ENCODE results near the gene IDE.

Gene IDE

DNA sequence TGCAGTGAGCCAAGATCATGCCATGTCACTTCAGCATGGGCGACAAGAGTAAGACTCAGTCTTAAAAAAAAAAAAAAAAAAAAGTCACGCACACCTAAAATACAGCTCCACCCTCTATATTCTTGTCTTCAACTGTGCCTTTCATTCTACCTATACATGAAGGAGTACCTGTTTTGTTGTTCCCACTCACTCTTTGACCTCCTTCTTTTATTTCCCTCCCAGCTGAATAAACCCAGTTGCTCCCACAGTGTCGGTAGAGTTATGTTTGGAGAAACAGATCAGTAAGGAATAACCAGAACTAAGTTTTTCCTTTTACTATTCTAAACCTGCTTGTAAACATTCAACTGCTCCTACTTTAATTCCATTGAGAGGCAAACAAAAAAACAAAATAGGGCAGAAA, 50.3 kb downstream of the IDE start:
- Histone ChIP-seq H3K4me3 (ENCODE audit: low read depth in 1 of 2, low read length in 2 of 2) (no peak overlapping the region), H3K27ac (ENCODE audit: low read depth, low read length) (no peak overlapping the region), H3K9ac (ENCODE audit: low read length) (no peak overlapping the region), H3K36me3 (ENCODE audit: insufficient read depth, low read length) (peaks cover 4% of the 10 kb centered on the region), H3K27me3 (ENCODE audit: control insufficient read depth in 1 of 2, insufficient read depth in 2 of 2, low read length in 2 of 2) (no peaks in the 10 kb centered on the region), H3K4me1 (ENCODE audit: insufficient read depth, low read length) (no peaks in the 10 kb centered on the region), H3K9me3 (ENCODE audit: low read length) (no peaks in the 10 kb centered on the region)

DNA sequence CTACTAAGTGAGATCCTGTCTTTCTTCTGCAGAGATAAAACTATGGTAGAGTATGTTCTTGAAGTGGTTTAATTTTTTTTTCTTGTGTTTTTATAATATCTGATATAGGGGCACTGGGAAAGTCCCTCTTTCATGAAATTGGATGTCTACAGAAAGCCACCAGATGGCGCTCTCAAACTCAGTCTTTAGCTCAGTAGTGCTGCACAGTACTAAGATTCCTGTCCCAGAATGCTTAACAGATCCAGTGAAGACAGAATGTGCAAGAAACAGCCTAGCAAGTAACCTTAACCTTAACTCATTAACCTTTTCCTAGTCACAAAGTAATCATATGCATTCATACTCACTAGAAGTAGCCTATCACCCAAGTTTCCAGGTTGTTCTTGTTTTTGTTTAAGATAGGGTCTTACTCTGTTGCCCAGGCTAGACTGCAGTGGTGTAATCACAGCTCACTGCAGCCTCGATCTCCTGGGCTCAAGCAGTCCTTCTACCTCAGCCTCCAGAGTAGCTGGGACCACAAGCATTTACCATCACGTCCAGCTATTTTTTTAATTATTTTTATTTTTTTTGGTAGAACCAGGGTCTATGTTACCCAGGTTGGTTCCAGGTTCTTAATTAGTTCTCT, 56.7 kb downstream of the IDE start:
- no peak overlapping the region for H3K9ac ChIP-seq (ENCODE audit: low read length)

DNA sequence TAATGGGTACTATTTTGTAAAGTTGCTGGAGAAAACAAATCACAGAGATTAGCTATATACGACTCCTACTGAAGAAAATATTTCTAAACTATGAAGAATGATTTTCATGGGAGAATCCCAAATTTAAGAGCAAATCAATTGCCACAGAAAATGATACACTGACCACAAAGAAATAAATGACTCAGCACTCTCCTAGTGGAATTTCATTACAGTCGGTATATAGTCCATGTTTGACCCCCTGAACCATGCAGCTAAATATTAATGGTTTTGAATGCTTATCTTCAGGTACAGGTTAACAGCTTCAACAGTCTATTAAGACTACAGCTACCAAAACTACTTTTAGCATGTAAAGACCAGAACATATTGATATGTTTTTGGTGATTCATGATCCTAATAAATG, 65.0 kb downstream of the IDE start:
- Histone ChIP-seq H3K27ac (ENCODE audit: low read depth, low read length) (no peak overlapping the region), H3K9ac (ENCODE audit: low read length) (no peak overlapping the region), H3K9me3 (ENCODE audit: low read length) (no peaks in the 10 kb centered on the region), H3K4me1 (ENCODE audit: insufficient read depth, low read length) (no peaks in the 10 kb centered on the region), H3K36me3 (ENCODE audit: insufficient read depth, low read length) (peaks cover 16% of the 10 kb centered on the region), H3K27me3 (ENCODE audit: control insufficient read depth in 1 of 2, insufficient read depth in 2 of 2, low read length in 2 of 2) (no peaks in the 10 kb centered on the region), H3K4me3 (ENCODE audit: low read depth in 1 of 2, low read length in 2 of 2) (no peak overlapping the region)

More for the DNA sequence above, 56.7 kb downstream of the IDE start:
- Histone ChIP-seq H3K27ac (ENCODE audit: low read depth, low read length) (no peak overlapping the region), H3K4me3 (ENCODE audit: low read depth in 1 of 2, low read length in 2 of 2) (no peak overlapping the region), H3K36me3 (ENCODE audit: insufficient read depth, low read length) (no peaks in the 10 kb centered on the region), H3K27me3 (ENCODE audit: control insufficient read depth in 1 of 2, insufficient read depth in 2 of 2, low read length in 2 of 2) (no peaks in the 10 kb centered on the region), H3K9me3 (ENCODE audit: low read length) (no peaks in the 10 kb centered on the region), H3K4me1 (ENCODE audit: insufficient read depth, low read length) (no peaks in the 10 kb centered on the region)

DNA sequence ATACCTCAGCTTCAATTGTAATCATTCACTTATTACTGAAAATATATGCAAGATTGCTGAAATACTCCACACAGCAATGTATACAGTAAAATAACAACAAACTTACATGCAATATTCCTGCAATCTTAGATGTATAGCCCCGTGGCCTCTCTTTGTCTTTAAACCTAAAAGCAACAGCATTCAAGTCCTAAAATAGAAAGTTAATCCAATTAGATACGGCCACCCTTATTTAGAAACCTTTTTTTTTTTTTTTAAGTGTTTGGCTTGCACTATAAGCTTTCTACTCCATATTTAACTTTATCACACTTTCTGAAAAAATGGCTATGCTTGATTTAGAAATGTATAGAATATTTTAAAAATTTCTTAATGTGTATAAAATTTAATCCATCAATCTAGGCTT, 67.6 kb downstream of the IDE start:
- no peak overlapping the region for H3K27ac ChIP-seq (ENCODE audit: low read depth, low read length)
- no peaks in the 10 kb centered on the region for H3K27me3 ChIP-seq (ENCODE audit: control insufficient read depth in 1 of 2, insufficient read depth in 2 of 2, low read length in 2 of 2)
- no peaks in the 10 kb centered on the region for H3K9me3 ChIP-seq (ENCODE audit: low read length)
- H3K4me1 ChIP-seq (ENCODE audit: insufficient read depth, low read length): no peaks in the 10 kb centered on the region
- H3K36me3 ChIP-seq (ENCODE audit: insufficient read depth, low read length): peaks cover 16% of the 10 kb centered on the region
- no peak overlapping the region for H3K9ac ChIP-seq (ENCODE audit: low read length)
- H3K4me3 ChIP-seq (ENCODE audit: low read depth in 1 of 2, low read length in 2 of 2): no peak overlapping the region

DNA sequence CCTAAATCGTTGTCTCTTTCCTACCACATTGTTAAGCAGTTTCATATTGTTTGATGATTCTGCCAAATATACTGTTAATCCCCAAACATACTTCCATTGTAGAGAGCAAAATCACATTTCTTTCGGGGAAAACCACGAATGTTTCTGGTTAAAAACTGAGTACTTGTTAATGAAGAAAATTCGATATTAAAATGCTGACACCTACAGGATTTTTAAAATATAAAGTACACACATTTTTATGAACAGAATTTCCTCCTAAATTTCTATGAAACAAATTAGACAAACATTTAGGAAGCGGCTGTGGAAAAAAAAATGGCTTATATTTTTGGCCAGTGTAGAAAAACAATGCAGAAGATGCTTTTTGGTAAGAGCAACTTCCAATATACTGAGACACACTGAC, 68.8 kb downstream of the IDE start:
- H3K27me3 ChIP-seq (ENCODE audit: control insufficient read depth in 1 of 2, insufficient read depth in 2 of 2, low read length in 2 of 2): no peaks in the 10 kb centered on the region
- no peak overlapping the region for H3K27ac ChIP-seq (ENCODE audit: low read depth, low read length)
- no peaks in the 10 kb centered on the region for H3K4me1 ChIP-seq (ENCODE audit: insufficient read depth, low read length)
- H3K4me3 ChIP-seq (ENCODE audit: low read depth in 1 of 2, low read length in 2 of 2): no peak overlapping the region
- H3K36me3 ChIP-seq (ENCODE audit: insufficient read depth, low read length): peaks cover 16% of the 10 kb centered on the region
- no peaks in the 10 kb centered on the region for H3K9me3 ChIP-seq (ENCODE audit: low read length)
- no peak overlapping the region for H3K9ac ChIP-seq (ENCODE audit: low read length)

DNA sequence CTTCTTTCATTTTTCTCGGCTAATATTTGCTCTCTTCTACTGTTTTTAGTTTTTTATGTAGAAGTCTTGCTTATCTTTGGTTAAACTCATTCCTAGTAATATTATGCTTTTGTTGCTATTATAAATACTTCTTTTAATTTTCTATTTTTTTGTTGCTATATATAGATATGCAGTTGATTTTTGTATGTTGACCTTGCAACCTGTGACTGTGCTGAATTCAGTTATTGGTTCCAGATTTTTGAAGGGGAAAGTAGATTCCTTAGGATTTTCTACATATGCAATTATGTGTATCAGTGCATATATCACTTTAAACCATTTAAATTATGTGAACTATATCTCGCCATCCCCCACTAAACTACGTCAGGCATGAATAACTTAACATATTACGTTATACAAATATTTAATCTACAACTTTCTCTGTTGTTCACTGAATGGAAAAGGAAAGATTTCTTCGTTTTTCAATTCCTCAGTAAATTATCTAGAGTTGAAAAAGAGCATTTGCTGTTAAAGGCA, 71.5 kb downstream of the IDE start:
- H3K9me3 ChIP-seq (ENCODE audit: low read length): no peaks in the 10 kb centered on the region
- H3K9ac ChIP-seq (ENCODE audit: low read length): no peak overlapping the region
- H3K36me3 ChIP-seq (ENCODE audit: insufficient read depth, low read length): peaks cover 18% of the 10 kb centered on the region
- no peaks in the 10 kb centered on the region for H3K27me3 ChIP-seq (ENCODE audit: control insufficient read depth in 1 of 2, insufficient read depth in 2 of 2, low read length in 2 of 2)
- no peak overlapping the region for H3K27ac ChIP-seq (ENCODE audit: low read depth, low read length)
- no peak overlapping the region for H3K4me3 ChIP-seq (ENCODE audit: low read depth in 1 of 2, low read length in 2 of 2)
- no peaks in the 10 kb centered on the region for H3K4me1 ChIP-seq (ENCODE audit: insufficient read depth, low read length)

DNA sequence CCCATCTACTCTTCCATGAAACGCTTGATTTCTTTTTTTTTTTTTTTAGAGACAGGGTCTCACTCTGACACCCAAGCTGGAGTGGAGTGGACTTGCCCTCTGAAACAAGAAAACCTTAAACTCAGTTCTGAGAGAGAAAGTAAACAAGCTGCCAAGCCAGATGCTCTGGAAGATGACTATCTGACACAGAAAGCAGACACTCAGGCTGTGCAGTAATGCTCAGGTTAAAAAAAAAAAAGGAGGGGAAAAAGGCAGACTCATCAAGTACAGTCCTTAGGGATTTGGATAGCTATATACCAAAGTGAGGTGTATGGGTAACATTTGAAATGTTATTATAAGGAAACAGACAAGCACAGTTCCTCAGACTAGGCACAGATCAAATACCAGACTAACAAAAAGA, 80.5 kb downstream of the IDE start:
- no peaks in the 10 kb centered on the region for H3K4me1 ChIP-seq (ENCODE audit: insufficient read depth, low read length)
- H3K36me3 ChIP-seq (ENCODE audit: insufficient read depth, low read length): peaks cover 31% of the 10 kb centered on the region
- H3K27ac ChIP-seq (ENCODE audit: low read depth, low read length): no peak overlapping the region
- no peak overlapping the region for H3K4me3 ChIP-seq (ENCODE audit: low read depth in 1 of 2, low read length in 2 of 2)
- no peaks in the 10 kb centered on the region for H3K27me3 ChIP-seq (ENCODE audit: control insufficient read depth in 1 of 2, insufficient read depth in 2 of 2, low read length in 2 of 2)
- no peaks in the 10 kb centered on the region for H3K9me3 ChIP-seq (ENCODE audit: low read length)
- H3K9ac ChIP-seq (ENCODE audit: low read length): no peak overlapping the region

DNA sequence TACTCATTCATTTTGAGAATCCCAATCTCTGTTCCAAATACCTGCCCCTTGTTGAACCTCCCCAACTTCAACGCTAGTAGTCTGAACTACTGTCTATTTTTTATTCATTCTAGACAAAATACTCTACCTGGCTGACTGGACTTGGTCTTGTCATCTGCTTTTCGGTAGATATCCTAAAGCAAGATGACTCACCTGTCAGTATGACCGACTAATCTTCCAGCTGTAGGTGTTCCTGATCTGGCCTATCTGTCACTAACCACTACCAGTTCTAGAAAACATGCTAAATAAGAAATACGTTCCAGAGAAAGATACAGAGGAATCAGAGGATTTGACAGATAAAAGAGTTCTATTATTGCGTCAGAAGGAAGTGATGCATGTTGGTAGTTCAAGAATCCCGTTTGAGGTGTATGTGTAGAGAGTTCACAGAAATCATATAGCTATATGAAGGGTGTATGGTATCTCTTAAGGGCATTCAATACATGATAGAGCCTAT, 81.1 kb downstream of the IDE start:
- Histone ChIP-seq H3K9ac (ENCODE audit: low read length) (no peak overlapping the region), H3K36me3 (ENCODE audit: insufficient read depth, low read length) (peaks cover 32% of the 10 kb centered on the region), H3K4me1 (ENCODE audit: insufficient read depth, low read length) (no peaks in the 10 kb centered on the region), H3K27ac (ENCODE audit: low read depth, low read length) (no peak overlapping the region), H3K27me3 (ENCODE audit: control insufficient read depth in 1 of 2, insufficient read depth in 2 of 2, low read length in 2 of 2) (no peaks in the 10 kb centered on the region), H3K4me3 (ENCODE audit: low read depth in 1 of 2, low read length in 2 of 2) (no peak overlapping the region), H3K9me3 (ENCODE audit: low read length) (no peaks in the 10 kb centered on the region)

DNA sequence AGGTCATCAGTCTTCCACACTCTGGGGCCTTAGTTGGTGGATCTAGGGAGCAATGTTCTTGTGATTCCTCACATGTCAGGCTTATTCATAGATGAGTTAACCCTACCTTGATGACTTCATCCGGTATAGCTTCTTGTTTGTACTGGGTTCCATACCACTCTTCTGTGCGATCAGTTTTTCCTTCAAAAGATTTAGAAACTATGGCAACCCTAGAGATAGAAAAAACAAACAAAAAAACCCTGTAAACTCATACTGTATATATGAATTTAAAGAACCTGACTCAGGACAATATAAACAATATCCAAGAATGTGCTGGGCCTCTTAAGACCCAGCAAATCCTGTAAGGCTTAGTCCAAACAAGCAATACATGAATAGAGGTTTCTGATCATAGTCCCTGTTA, 83.5 kb downstream of the IDE start:
- Histone ChIP-seq H3K4me1 (ENCODE audit: insufficient read depth, low read length) (no peaks in the 10 kb centered on the region), H3K4me3 (ENCODE audit: low read depth in 1 of 2, low read length in 2 of 2) (no peak overlapping the region), H3K9me3 (ENCODE audit: low read length) (no peaks in the 10 kb centered on the region), H3K36me3 (ENCODE audit: insufficient read depth, low read length) (peaks cover 28% of the 10 kb centered on the region), H3K27ac (ENCODE audit: low read depth, low read length) (no peak overlapping the region), H3K9ac (ENCODE audit: low read length) (no peak overlapping the region), H3K27me3 (ENCODE audit: control insufficient read depth in 1 of 2, insufficient read depth in 2 of 2, low read length in 2 of 2) (no peaks in the 10 kb centered on the region)

DNA sequence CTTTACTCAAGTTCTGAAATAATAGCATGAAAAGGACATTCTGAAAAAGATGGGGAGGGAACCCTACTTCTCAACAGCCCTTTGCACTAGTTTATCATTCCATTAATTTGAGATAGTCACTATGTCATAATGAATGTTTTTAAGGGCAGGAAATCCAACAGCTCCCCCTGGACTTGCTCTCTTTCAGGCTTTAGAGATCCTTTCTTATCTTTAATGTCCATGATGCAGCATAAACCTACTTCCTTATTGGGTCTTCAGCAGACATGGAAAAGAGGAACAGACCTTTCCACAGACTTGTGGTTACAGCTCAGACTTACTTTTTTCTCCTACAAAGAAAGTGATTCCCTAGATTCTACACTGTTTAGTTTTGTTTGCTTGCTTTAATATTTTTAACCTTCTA, 87.3 kb downstream of the IDE start:
- no peak overlapping the region for H3K27ac ChIP-seq (ENCODE audit: low read depth, low read length)
- H3K4me3 ChIP-seq (ENCODE audit: low read depth in 1 of 2, low read length in 2 of 2): no peak overlapping the region
- H3K4me1 ChIP-seq (ENCODE audit: insufficient read depth, low read length): no peaks in the 10 kb centered on the region
- H3K27me3 ChIP-seq (ENCODE audit: control insufficient read depth in 1 of 2, insufficient read depth in 2 of 2, low read length in 2 of 2): no peaks in the 10 kb centered on the region
- no peak overlapping the region for H3K9ac ChIP-seq (ENCODE audit: low read length)
- H3K36me3 ChIP-seq (ENCODE audit: insufficient read depth, low read length): peaks cover 27% of the 10 kb centered on the region
- H3K9me3 ChIP-seq (ENCODE audit: low read length): no peaks in the 10 kb centered on the region

DNA sequence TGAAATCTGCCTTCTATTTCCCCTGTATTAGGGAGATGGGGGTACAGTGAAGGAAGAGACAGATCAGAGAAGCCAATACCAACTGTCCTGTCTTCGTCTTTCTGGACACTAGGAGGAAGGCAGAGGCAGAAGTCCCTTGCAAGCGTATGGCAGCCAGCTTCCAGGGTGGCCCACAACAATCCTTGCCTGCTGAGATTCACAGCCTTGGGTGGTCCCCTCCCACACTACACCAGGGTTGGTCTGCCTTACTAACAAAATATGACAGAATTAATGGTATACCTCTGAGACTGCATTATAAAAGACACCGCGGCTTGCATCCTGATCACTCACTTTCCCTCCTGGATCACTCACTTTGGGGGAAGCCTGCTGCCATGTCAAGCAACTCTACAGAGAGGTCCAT, 90.4 kb downstream of the IDE start:
- Histone ChIP-seq H3K36me3 (ENCODE audit: insufficient read depth, low read length) (peaks cover 17% of the 10 kb centered on the region), H3K27me3 (ENCODE audit: control insufficient read depth in 1 of 2, insufficient read depth in 2 of 2, low read length in 2 of 2) (no peaks in the 10 kb centered on the region)

DNA sequence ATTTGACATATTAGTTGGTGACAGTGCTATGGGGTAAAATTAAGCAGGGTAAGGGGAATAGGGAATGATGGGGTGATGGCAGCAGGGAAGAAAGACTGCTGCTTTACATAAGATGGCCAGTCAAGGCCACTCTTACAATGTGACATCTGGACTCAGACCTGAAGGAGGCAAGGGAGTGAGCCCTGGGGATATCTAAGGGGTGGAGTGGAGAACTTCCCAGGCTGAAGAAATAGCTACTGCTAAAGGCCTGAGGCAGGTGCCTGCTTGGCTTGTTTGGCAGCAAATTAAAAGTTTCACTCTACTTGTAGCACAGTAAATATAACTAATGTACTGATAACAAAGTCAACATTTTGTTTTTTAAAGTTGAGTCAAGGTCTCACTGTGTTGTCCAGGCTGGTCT, 93.5 kb downstream of the IDE start:
- no peaks in the 10 kb centered on the region for H3K4me1 ChIP-seq (ENCODE audit: insufficient read depth, low read length)
- no peak overlapping the region for H3K27ac ChIP-seq (ENCODE audit: low read depth, low read length)
- H3K36me3 ChIP-seq (ENCODE audit: insufficient read depth, low read length): peaks cover 12% of the 10 kb centered on the region

More for the DNA sequence above, 90.4 kb downstream of the IDE start:
- Histone ChIP-seq H3K4me3 (ENCODE audit: low read depth in 1 of 2, low read length in 2 of 2) (no peak overlapping the region), H3K27ac (ENCODE audit: low read depth, low read length) (no peak overlapping the region), H3K9me3 (ENCODE audit: low read length) (no peaks in the 10 kb centered on the region), H3K9ac (ENCODE audit: low read length) (no peak overlapping the region), H3K4me1 (ENCODE audit: insufficient read depth, low read length) (no peaks in the 10 kb centered on the region)

More for the DNA sequence above, 93.5 kb downstream of the IDE start:
- Histone ChIP-seq H3K4me3 (ENCODE audit: low read depth in 1 of 2, low read length in 2 of 2) (no peak overlapping the region), H3K27me3 (ENCODE audit: control insufficient read depth in 1 of 2, insufficient read depth in 2 of 2, low read length in 2 of 2) (no peaks in the 10 kb centered on the region), H3K9me3 (ENCODE audit: low read length) (no peaks in the 10 kb centered on the region), H3K9ac (ENCODE audit: low read length) (no peak overlapping the region)
